K562 (cell line): ENCODE data around the gene ZBTB32. TPM values are rescaled to one million over a fixed set of nuclear protein-coding genes. Genes with fewer than 3 reads are reported as not detected.
A peak's percentile ranks its signal among the peaks of the same experiment; 100 is the strongest.

Experiments used
- ATAC-seq: fragments of 200-7000 bp; cut with Tn5 transposase; 3 replicates; pipeline ENCODE4 v1.9.1; 2020; ENCODE audit warnings: moderate library complexity
- BruUV-seq: library from RNA; stranded (reverse); fragments of 400-500 nt; replicated peaks from 2 replicates; lab custom pipeline; 2021; lab: Mats Ljungman, UMichigan
- CTCF ChIA-PET: fragments of 300-600 bp; formaldehyde crosslinking; extraction: SDS; loops from one replicate; lab custom pipeline; 2021; ENCODE audit warnings: low intra/inter-chr PET ratio; lab: Yijun Ruan, JAX
- POLR2A ChIA-PET: fragments of 300-600, 350-650 bp; sonication (Branson Sonifier 250); formaldehyde crosslinking; extraction: SDS; loops from one replicate; lab custom pipeline; 2021; ENCODE audit warnings: antibody characterized with exemption, inconsistent platforms; lab: Yijun Ruan, JAX
- DNase-seq, 4 experiments: peaks; one replicate each; pipeline versions ENCODE4 v3.0.0 to v3.0.0-alpha.2; 2011 to 2018; ENCODE audit warnings: low spot score in 3 of 4, mixed read lengths in 3 of 4; ENCODE audit errors: extremely low read depth in 1 of 4
- FAIRE-seq: peaks from 2 replicates; lab custom pipeline; 2011; peaks lifted over from hg19 to GRCh38; lab: Jason Lieb, UNC
- H2AFZ ChIP-seq: 2 replicates; pipeline ENCODE4 v1.6.0; 2011; ENCODE audit warnings: low read depth, low read length, control low read depth, inconsistent platforms
- H3K27ac ChIP-seq: fragments of 200-600 bp; 3 replicates; pipeline ENCODE4 v1.8.0; 2011; ENCODE audit warnings: low read depth, mild to moderate bottlenecking, control low read depth, inconsistent platforms, low read length, moderate library complexity, mixed read lengths; ENCODE audit errors: extremely low read depth
- H3K27me3 ChIP-seq, 2 experiments: fragments of 300-600 bp in 1 of 2; 2 replicates in 1 of 2; 3 replicates in 1 of 2; pipeline versions ENCODE4 v1.6.0 to v1.8.0; 2011; ENCODE audit warnings: inconsistent platforms in 2 of 2, low read length in 2 of 2, mild to moderate bottlenecking in 1 of 2, mixed read lengths in 1 of 2, moderate library complexity in 1 of 2; ENCODE audit not compliant: control insufficient read depth in 2 of 2, insufficient read depth in 2 of 2
- H3K36me3 ChIP-seq: fragments of 300-600 bp; 3 replicates; pipeline ENCODE4 v1.8.0; 2011; ENCODE audit warnings: mild to moderate bottlenecking, low read length, inconsistent platforms; ENCODE audit not compliant: control insufficient read depth, insufficient read depth
- H3K4me1 ChIP-seq, 2 experiments: fragments of 200-600 bp in 1 of 2; replicated peaks in 1 of 2; 2 replicates in 1 of 2; 3 replicates in 1 of 2; pipeline versions ENCODE4 v1.5.1 to v1.8.0; 2011; ENCODE audit warnings: inconsistent platforms in 2 of 2, low read length in 2 of 2, mild to moderate bottlenecking in 1 of 2, mixed read lengths in 1 of 2, moderate library complexity in 1 of 2; ENCODE audit not compliant: control insufficient read depth in 2 of 2, insufficient read depth in 2 of 2
- H3K4me2 ChIP-seq: 2 replicates; pipeline ENCODE4 v1.6.1; 2011; ENCODE audit warnings: low read length, control low read depth, inconsistent platforms, mixed read lengths; ENCODE audit not compliant: insufficient read depth
- H3K4me3 ChIP-seq: fragments of 200-600 bp; sonication (generic), shearing (Covaris generic); 2 replicates; pipeline ENCODE4 v1.5.1; 2016; ENCODE audit warnings: control low read depth, inconsistent platforms
- H3K79me2 ChIP-seq: fragments of 200-600 bp; 3 replicates; pipeline ENCODE4 v1.8.0; 2011; ENCODE audit warnings: low read length, inconsistent platforms; ENCODE audit not compliant: control insufficient read depth, insufficient read depth
- H3K9ac ChIP-seq, 2 experiments: 2 replicates each; pipeline versions ENCODE4 v1.6.0 to v1.6.1; 2011; ENCODE audit warnings: low read depth in 2 of 2, low read length in 2 of 2, control low read depth in 1 of 2, inconsistent platforms in 1 of 2, mild to moderate bottlenecking in 1 of 2, mixed read lengths in 1 of 2; ENCODE audit not compliant: insufficient read depth in 1 of 2
- H3K9me1 ChIP-seq: one replicate; pipeline ENCODE4 v1.6.0; 2011; ENCODE audit warnings: inconsistent platforms, mild to moderate bottlenecking, low read length, moderate library complexity; ENCODE audit not compliant: control insufficient read depth, insufficient read depth
- H3K9me3 ChIP-seq: replicated peaks from 2 replicates; pipeline ENCODE4 v1.5.1; 2011; ENCODE audit warnings: low read depth, low read length, inconsistent platforms; ENCODE audit not compliant: control insufficient read depth, insufficient read depth
- H4K20me1 ChIP-seq: replicated peaks from 2 replicates; pipeline ENCODE4 v1.6.1; 2011; ENCODE audit warnings: low read length, inconsistent platforms, mixed read lengths; ENCODE audit not compliant: control insufficient read depth, insufficient read depth
- IRF1 ChIP-seq: sonication (generic); formaldehyde crosslinking; IDR thresholded peaks from 2 replicates; pipeline ENCODE4 v1.8.0; 2022; ENCODE audit warnings: missing genetic modification reagents, mild to moderate bottlenecking, borderline replicate concordance
- MBD2 ChIP-seq: sonication (generic); IDR thresholded peaks from 2 replicates; pipeline ENCODE4 v1.6.1; 2016; ENCODE audit warnings: low read depth, borderline replicate concordance
- PRPF4 ChIP-seq: fragments of 200-400 bp; formaldehyde crosslinking; IDR thresholded peaks from one replicate; pipeline ENCODE4 v1.6.1; 2017; ENCODE audit warnings: low read length, low read depth, mild to moderate bottlenecking; ENCODE audit not compliant: insufficient read depth, poor library complexity, severe bottlenecking
- RB1 ChIP-seq: fragments of 450-650 bp; IDR thresholded peaks from 2 replicates; pipeline ENCODE4 v1.6.1; 2017; ENCODE audit warnings: low read depth, mild to moderate bottlenecking
- ZBTB17 ChIP-seq: fragments of 450-650 bp; formaldehyde crosslinking; IDR thresholded peaks from 2 replicates; pipeline ENCODE4 v1.4.0; 2020; ENCODE audit warnings: mild to moderate bottlenecking
- WGBS: fragments of 100-300 bp; shearing (Covaris generic); methylation state at CpG from one replicate; pipeline ENCODE4 v1.1.6; 2016; ENCODE audit warnings: low coverage, mixed read lengths; ENCODE audit not compliant: insufficient coverage; ENCODE audit errors: missing lambda C conversion rate; 5-methylcytosine and 5-hydroxymethylcytosine counted together
- in situ Hi-C: fragments of 300-500 bp; cut with MboI; formaldehyde crosslinking; loops from 4 replicates; pipeline ENCODE4 v1.15.0; 2018; ENCODE audit warnings: inconsistent platforms, mixed read lengths
- intact Hi-C: fragments of 100-400 bp; cut with micrococcal nuclease; formaldehyde crosslinking; loops from 2 replicates; pipeline ENCODE4 v1.14.2; 2022
- polyA plus RNA-seq, 8 experiments: library from polyadenylated mRNA; depleted of rRNA in 4 of 8; stranded (reverse) in 5 of 8; unstranded in 3 of 8; fragments of >200 nt; fragmentation: Nextera tagmentation in 2 of 8; fragmentation: Illumina TruSeq in 1 of 8; extraction: Ambion mirVana in 2 of 8; extraction: Trizol in 1 of 8; gene quantifications; 2 replicates each; pipeline versions ENCODE4 v1.2.1 to v1.2.3, GENCODE V29; 2011 to 2014; ENCODE audit warnings: inconsistent platforms in 1 of 8, missing spikeins in 1 of 8
- total RNA-seq, 7 experiments: library from RNA; depleted of rRNA in 6 of 7; stranded (reverse); fragments of >200 nt in 6 of 7; fragmentation: Illumina TruSeq in 2 of 7; extraction: Trizol in 2 of 7; gene quantifications; 2 replicates each; pipeline versions ENCODE4 v1.2.1 to v1.2.3, GENCODE V29; 2011 to 2021; ENCODE audit warnings: low replicate concordance in 1 of 7
- TF ChIP-seq, protein P1 (sequence below): fragments of 250-450 bp; sonication (Bioruptor Pico); IDR thresholded peaks from 2 replicates; pipeline ENCODE4 v1.5.0; 2021
- TF ChIP-seq, protein P2 (sequence below): sonication (generic); formaldehyde crosslinking; IDR thresholded peaks from 2 replicates; pipeline ENCODE4 v1.8.0; 2022; ENCODE audit warnings: mild to moderate bottlenecking, missing genetic modification reagents
- TF ChIP-seq, protein P3 (sequence below): sonication (generic); formaldehyde crosslinking; IDR thresholded peaks from 2 replicates; pipeline ENCODE4 v1.8.1; 2023; ENCODE audit warnings: missing genetic modification reagents, mild to moderate bottlenecking, borderline replicate concordance

ZBTB32 gene
- total and polyA plus RNA-seq, 9 of the 15 experiments (the other 6 are each of a cell fraction or from before 2014, with no cell fraction given) = 0.20 TPM; not detected in 8

DNA sequence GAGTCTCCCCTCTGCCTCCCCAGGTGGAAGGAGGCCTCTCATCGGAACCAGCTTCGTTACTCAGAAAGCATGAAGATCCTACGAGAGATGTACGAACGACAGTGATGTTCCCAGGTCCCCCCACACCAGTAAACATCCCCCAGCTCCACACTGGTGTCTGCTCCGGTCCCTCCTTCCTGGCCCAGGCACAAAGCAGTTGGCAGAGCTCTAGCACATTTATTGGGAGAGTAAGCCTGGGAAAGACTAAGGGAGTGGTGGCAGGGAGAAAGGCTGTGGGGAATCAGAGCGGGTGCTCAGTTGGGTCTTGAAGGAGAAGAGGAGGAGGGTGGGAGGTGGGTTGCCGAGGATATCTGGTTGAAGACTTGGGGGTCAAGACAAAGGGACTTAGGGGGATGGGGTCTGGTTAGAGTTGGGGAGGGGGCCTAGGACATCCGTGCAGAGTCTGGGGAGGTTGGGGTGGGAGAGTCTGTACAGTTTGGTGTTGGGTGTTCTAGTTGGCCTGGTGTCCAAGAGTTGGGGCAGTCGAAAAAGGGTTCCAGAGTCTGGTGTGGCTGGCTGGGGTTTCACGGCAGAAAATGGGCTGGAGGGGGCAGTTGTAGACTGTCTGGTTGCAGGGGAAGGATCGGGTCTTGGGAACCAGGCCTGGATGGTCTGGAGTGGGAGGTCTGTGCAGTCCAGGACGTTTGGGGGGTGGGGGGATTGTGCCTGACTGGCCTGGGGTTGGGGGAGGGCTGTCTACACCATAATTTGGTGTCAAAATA is 50.2 kb downstream of the ZBTB32 start:
- no peaks in the 10 kb centered on the region; the same call in 1 of the 2 replicates for H4K20me1 ChIP-seq
- H3K4me2 ChIP-seq = no peak overlapping the region
- peaks cover 23% of the 10 kb centered on the region; the same call in 1 of the 3 replicates for H3K36me3 ChIP-seq
- FAIRE-seq (no peak), DNase-seq (no peak), ATAC-seq (no peak)
- no peak overlapping the region for H2AFZ ChIP-seq
- H3K79me2 ChIP-seq = peaks cover 13% of the 10 kb centered on the region
- ChIA-PET CTCF (no interaction called here), POLR2A (interaction anchor here (1.2 to 1.3 kb wide), 2 partner anchors 9 to 115 kb away, joined by 3 to 7 read pairs; partner anchors contain the start of genes PSENEN and U2AF1L4)
- BruUV-seq = no TSS peak
- in situ Hi-C loops = no loop called here
- H3K27me3 ChIP-seq = no peaks in the 10 kb centered on the region
- no peaks in the 10 kb centered on the region for H3K9me1 ChIP-seq
- no peak overlapping the region for H3K4me3 ChIP-seq
- H3K9ac ChIP-seq = peak overlapping the region in 1 of 2 experiments; percentile 43; a peak in 2 of 4 replicates
- WGBS = 78% methylated on average over 12 of the region's 13 CpGs
- no peak overlapping the region for H3K27ac ChIP-seq
- H3K4me1 ChIP-seq = peaks cover 12 to 38% of the 10 kb centered on the region in 2 experiments
- intact Hi-C loops = no loop called here
- H3K9me3 ChIP-seq = no peaks in the 10 kb centered on the region
- TF ChIP-seq ZBTB17 (CRISPR knock-in tag) (no peak), MBD2 (no peak), RB1 (no peak), PRPF4 (no peak), IRF1 (CRISPR knock-in tag) (no peak)
- TF ChIP-seq, protein P1, sequence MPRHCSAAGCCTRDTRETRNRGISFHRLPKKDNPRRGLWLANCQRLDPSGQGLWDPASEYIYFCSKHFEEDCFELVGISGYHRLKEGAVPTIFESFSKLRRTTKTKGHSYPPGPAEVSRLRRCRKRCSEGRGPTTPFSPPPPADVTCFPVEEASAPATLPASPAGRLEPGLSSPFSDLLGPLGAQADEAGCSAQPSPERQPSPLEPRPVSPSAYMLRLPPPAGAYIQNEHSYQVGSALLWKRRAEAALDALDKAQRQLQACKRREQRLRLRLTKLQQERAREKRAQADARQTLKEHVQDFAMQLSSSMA (CRISPR knock-in tag) = no peak
- TF ChIP-seq, protein P2, sequence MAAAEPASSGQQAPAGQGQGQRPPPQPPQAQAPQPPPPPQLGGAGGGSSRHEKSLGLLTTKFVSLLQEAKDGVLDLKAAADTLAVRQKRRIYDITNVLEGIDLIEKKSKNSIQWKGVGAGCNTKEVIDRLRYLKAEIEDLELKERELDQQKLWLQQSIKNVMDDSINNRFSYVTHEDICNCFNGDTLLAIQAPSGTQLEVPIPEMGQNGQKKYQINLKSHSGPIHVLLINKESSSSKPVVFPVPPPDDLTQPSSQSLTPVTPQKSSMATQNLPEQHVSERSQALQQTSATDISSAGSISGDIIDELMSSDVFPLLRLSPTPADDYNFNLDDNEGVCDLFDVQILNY (CRISPR knock-in tag) = no peak
- TF ChIP-seq, protein P3, sequence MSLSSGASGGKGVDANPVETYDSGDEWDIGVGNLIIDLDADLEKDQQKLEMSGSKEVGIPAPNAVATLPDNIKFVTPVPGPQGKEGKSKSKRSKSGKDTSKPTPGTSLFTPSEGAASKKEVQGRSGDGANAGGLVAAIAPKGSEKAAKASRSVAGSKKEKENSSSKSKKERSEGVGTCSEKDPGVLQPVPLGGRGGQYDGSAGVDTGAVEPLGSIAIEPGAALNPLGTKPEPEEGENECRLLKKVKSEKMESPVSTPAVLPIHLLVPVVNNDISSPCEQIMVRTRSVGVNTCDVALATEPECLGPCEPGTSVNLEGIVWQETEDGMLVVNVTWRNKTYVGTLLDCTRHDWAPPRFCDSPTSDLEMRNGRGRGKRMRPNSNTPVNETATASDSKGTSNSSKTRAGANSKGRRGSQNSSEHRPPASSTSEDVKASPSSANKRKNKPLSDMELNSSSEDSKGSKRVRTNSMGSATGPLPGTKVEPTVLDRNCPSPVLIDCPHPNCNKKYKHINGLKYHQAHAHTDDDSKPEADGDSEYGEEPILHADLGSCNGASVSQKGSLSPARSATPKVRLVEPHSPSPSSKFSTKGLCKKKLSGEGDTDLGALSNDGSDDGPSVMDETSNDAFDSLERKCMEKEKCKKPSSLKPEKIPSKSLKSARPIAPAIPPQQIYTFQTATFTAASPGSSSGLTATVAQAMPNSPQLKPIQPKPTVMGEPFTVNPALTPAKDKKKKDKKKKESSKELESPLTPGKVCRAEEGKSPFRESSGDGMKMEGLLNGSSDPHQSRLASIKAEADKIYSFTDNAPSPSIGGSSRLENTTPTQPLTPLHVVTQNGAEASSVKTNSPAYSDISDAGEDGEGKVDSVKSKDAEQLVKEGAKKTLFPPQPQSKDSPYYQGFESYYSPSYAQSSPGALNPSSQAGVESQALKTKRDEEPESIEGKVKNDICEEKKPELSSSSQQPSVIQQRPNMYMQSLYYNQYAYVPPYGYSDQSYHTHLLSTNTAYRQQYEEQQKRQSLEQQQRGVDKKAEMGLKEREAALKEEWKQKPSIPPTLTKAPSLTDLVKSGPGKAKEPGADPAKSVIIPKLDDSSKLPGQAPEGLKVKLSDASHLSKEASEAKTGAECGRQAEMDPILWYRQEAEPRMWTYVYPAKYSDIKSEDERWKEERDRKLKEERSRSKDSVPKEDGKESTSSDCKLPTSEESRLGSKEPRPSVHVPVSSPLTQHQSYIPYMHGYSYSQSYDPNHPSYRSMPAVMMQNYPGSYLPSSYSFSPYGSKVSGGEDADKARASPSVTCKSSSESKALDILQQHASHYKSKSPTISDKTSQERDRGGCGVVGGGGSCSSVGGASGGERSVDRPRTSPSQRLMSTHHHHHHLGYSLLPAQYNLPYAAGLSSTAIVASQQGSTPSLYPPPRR (CRISPR knock-in tag) = no peak
